H9 (cell line): ENCODE data around the gene TSPY10. TPM values are rescaled to one million over a fixed set of nuclear protein-coding genes. Genes with fewer than 3 reads are reported as not detected.
"Not testable (repeated sequence)": the region's sequence is repeated elsewhere in the genome, so short reads cannot be mapped to it uniquely, and the experiment has no call there.

ENCODE experiments used
- DNase-seq: peaks from one replicate; pipeline ENCODE4 v3.0.0-alpha.2; 2017
- H2AFZ ChIP-seq: one replicate; pipeline ENCODE4 v1.6.1; 2013; ENCODE audit warnings: mild to moderate bottlenecking, low read length, control low read depth, moderate library complexity
- H2AK5ac ChIP-seq: 2 replicates; pipeline ENCODE4 v1.6.1; 2013; ENCODE audit warnings: low read length, control low read depth, mixed read lengths; ENCODE audit not compliant: insufficient read length
- H2BK120ac ChIP-seq: one replicate; pipeline ENCODE4 v1.6.1; 2013; ENCODE audit warnings: low read depth, mild to moderate bottlenecking, low read length, control low read depth, inconsistent platforms; ENCODE audit not compliant: poor library complexity, severe bottlenecking
- H2BK12ac ChIP-seq: 2 replicates; pipeline ENCODE4 v1.6.1; 2013; ENCODE audit warnings: low read length, control low read depth, mixed read lengths, low read depth; ENCODE audit not compliant: insufficient read length
- H2BK15ac ChIP-seq: 2 replicates; pipeline ENCODE4 v1.6.1; 2013; ENCODE audit warnings: low read depth, low read length, control low read depth
- H2BK20ac ChIP-seq: one replicate; pipeline ENCODE4 v1.6.1; 2013; ENCODE audit warnings: low read depth, mild to moderate bottlenecking, low read length, control low read depth, inconsistent platforms; ENCODE audit not compliant: poor library complexity, severe bottlenecking
- H2BK5ac ChIP-seq: 2 replicates; pipeline ENCODE4 v1.6.1; 2013; ENCODE audit warnings: low read length, control low read depth, mixed read lengths; ENCODE audit not compliant: insufficient read length
- H3K14ac ChIP-seq: 2 replicates; pipeline ENCODE4 v1.6.1; 2013; ENCODE audit warnings: low read length, control low read depth; ENCODE audit not compliant: insufficient read depth
- H3K18ac ChIP-seq: 2 replicates; pipeline ENCODE4 v1.6.1; 2013; ENCODE audit warnings: low read depth, mild to moderate bottlenecking, mixed read lengths, low read length, control low read depth; ENCODE audit not compliant: insufficient read length
- H3K23ac ChIP-seq: 2 replicates; pipeline ENCODE4 v1.6.1; 2013; ENCODE audit warnings: low read length, control low read depth, mixed read lengths, low read depth; ENCODE audit not compliant: insufficient read length
- H3K23me2 ChIP-seq: 2 replicates; pipeline ENCODE4 v1.6.1; 2013; ENCODE audit warnings: low read depth, mild to moderate bottlenecking, mixed read lengths, low read length, control low read depth; ENCODE audit not compliant: insufficient read length, poor library complexity, severe bottlenecking
- H3K27ac ChIP-seq: 2 replicates; pipeline ENCODE4 v1.5.1; 2013; ENCODE audit warnings: low read length, control low read depth, mixed read lengths, low read depth; ENCODE audit not compliant: insufficient read length
- H3K27me3 ChIP-seq: 2 replicates; pipeline ENCODE4 v1.6.1; 2013; ENCODE audit warnings: low read length, control low read depth, inconsistent platforms; ENCODE audit not compliant: insufficient read depth
- H3K4ac ChIP-seq: 2 replicates; pipeline ENCODE4 v1.6.1; 2013; ENCODE audit warnings: low read depth, mild to moderate bottlenecking, control low read depth, inconsistent platforms, low read length, moderate library complexity
- H3K4me1 ChIP-seq: 2 replicates; pipeline ENCODE4 v1.6.1; 2013; ENCODE audit warnings: low read length, control low read depth, inconsistent platforms; ENCODE audit not compliant: insufficient read depth
- H3K4me2 ChIP-seq: 2 replicates; pipeline ENCODE4 v1.6.1; 2013; ENCODE audit warnings: low read length, control low read depth, mixed read lengths; ENCODE audit not compliant: insufficient read length, insufficient read depth
- H3K56ac ChIP-seq: 2 replicates; pipeline ENCODE4 v1.6.1; 2013; ENCODE audit warnings: low read depth, mild to moderate bottlenecking, mixed read lengths, low read length, control low read depth; ENCODE audit not compliant: insufficient read length
- H3K79me1 ChIP-seq: 2 replicates; pipeline ENCODE4 v1.6.1; 2013; ENCODE audit warnings: low read depth, mild to moderate bottlenecking, moderate library complexity, low read length, control low read depth, inconsistent platforms; ENCODE audit not compliant: insufficient read depth, poor library complexity, severe bottlenecking
- H3K79me2 ChIP-seq: 2 replicates; pipeline ENCODE4 v1.6.1; 2013; ENCODE audit warnings: low read length, control low read depth, inconsistent platforms; ENCODE audit not compliant: insufficient read depth
- H3K9ac ChIP-seq: 2 replicates; pipeline ENCODE4 v1.6.1; 2013; ENCODE audit warnings: low read length, control low read depth, mixed read lengths; ENCODE audit not compliant: insufficient read length; ENCODE audit errors: extremely low read depth
- H3K9me3 ChIP-seq: one replicate; pipeline ENCODE4 v1.6.1; 2013; ENCODE audit warnings: low read depth, low read length, inconsistent platforms; ENCODE audit not compliant: control insufficient read depth
- H3T11ph ChIP-seq: one replicate; pipeline ENCODE4 v1.6.1; 2013; ENCODE audit warnings: mild to moderate bottlenecking, low read length, control low read depth, inconsistent platforms
- H4K20me1 ChIP-seq: one replicate; pipeline ENCODE4 v1.6.1; 2013; ENCODE audit not compliant: control insufficient read depth, insufficient read length, insufficient read depth
- H4K5ac ChIP-seq: 2 replicates; pipeline ENCODE4 v1.6.1; 2013; ENCODE audit warnings: low read depth, mild to moderate bottlenecking, mixed read lengths, low read length, control low read depth; ENCODE audit not compliant: insufficient read length
- H4K8ac ChIP-seq: replicated peaks from 2 replicates; pipeline ENCODE4 v1.6.1; 2013; ENCODE audit warnings: low read length, control low read depth, mixed read lengths, low read depth; ENCODE audit not compliant: insufficient read length
- H4K91ac ChIP-seq: 2 replicates; pipeline ENCODE4 v1.6.1; 2013; ENCODE audit warnings: low read depth, mild to moderate bottlenecking, moderate library complexity, mixed read lengths, low read length, control low read depth; ENCODE audit not compliant: insufficient read length
- H3K27ac Mint-ChIP-seq, 3 experiments: 2 replicates in 2 of 3; 3 replicates in 1 of 3; pipeline ENCODE4 v1.8.0; 2020 to 2021; ENCODE audit warnings: mixed read lengths in 3 of 3, mild to moderate bottlenecking in 1 of 3, moderate library complexity in 1 of 3
- H3K27me3 Mint-ChIP-seq: 2 replicates; pipeline ENCODE4 v1.8.0; 2021; ENCODE audit warnings: low read depth, mild to moderate bottlenecking, moderate library complexity, mixed read lengths
- H3K36me3 Mint-ChIP-seq, 3 experiments: 2 replicates in 2 of 3; 3 replicates in 1 of 3; pipeline ENCODE4 v1.8.0; 2020 to 2021; ENCODE audit warnings: low read depth in 3 of 3, mixed read lengths in 3 of 3; ENCODE audit not compliant: insufficient read depth in 1 of 3
- H3K4me1 Mint-ChIP-seq, 2 experiments: 2 replicates each; pipeline ENCODE4 v1.8.0; 2020; ENCODE audit warnings: mixed read lengths in 2 of 2
- H3K4me3 Mint-ChIP-seq, 2 experiments: 2 replicates in 1 of 2; 3 replicates in 1 of 2; pipeline ENCODE4 v1.8.0; 2020 to 2021; ENCODE audit warnings: mild to moderate bottlenecking in 2 of 2, mixed read lengths in 2 of 2, moderate library complexity in 1 of 2
- H3K9me3 Mint-ChIP-seq, 2 experiments: 2 replicates in 1 of 2; 3 replicates in 1 of 2; pipeline ENCODE4 v1.8.0; 2020; ENCODE audit warnings: mild to moderate bottlenecking in 2 of 2, mixed read lengths in 2 of 2, moderate library complexity in 1 of 2
- WGBS: extraction: QIAGEN DNeasy Blood & Tissue Kit; methylation state at CpG from one replicate; pipeline ENCODE4 v1.1.7; 2013; ENCODE audit warnings: missing lambda C conversion rate, low lambda C conversion rate, mixed read lengths; ENCODE audit not compliant: insufficient read length; ENCODE audit errors: extremely low coverage; 5-methylcytosine and 5-hydroxymethylcytosine counted together
- total RNA-seq: library from RNA; stranded (reverse); gene quantifications from 2 replicates; pipeline ENCODE4 v1.2.1, GENCODE V29; 2021

The TSPY10 gene
- total RNA-seq, 1 experiment from 2014 or later: not detected

GRCh38 chrY:9504396-9504795 lies 23.3 kb upstream of the TSPY10 start:
- not testable (repeated sequence) for H2BK12ac ChIP-seq, H3T11ph ChIP-seq, H4K20me1 ChIP-seq, H2AK5ac ChIP-seq, H2AFZ ChIP-seq, H4K5ac ChIP-seq, H3K4me3 Mint-ChIP-seq, H3K4ac ChIP-seq, H3K27me3 Mint-ChIP-seq, H3K36me3 Mint-ChIP-seq, H3K9me3 Mint-ChIP-seq, H3K4me1 ChIP-seq, H3K4me2 ChIP-seq, H3K27ac Mint-ChIP-seq, H4K91ac ChIP-seq, H2BK20ac ChIP-seq, H3K56ac ChIP-seq, H3K4me1 Mint-ChIP-seq, H3K9ac ChIP-seq, H2BK120ac ChIP-seq, H2BK5ac ChIP-seq, DNase-seq, H3K27me3 ChIP-seq, H2BK15ac ChIP-seq, H3K79me1 ChIP-seq, H4K8ac ChIP-seq, H3K23ac ChIP-seq, H3K18ac ChIP-seq, H3K9me3 ChIP-seq, H3K79me2 ChIP-seq, H3K27ac ChIP-seq, H3K14ac ChIP-seq, H3K23me2 ChIP-seq
- no CpG with 5 or more reads among the region's 6 CpGs for WGBS

DNA sequence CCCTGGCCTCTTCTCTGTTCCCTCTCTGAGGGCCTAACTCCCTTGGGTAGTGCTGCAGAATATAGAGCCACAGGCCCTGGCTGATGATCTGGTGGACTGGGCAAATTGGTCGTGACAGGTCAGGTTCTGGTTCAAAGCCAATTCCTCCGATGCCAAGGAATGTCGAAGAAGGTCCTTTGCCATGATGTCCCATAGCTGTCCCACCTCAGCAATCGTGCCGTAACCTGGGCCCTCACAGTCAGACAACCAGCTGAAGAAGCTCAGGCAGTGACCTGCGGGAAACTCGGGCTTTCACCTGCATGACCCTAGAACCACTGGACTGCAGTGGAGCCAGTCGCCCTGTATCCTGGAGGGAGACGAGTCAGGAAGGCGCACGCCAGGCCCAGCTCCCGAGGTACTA lies 11.4 kb upstream of the TSPY10 start:
- H3K27me3 ChIP-seq, H2BK120ac ChIP-seq, H3K18ac ChIP-seq, H3K4me2 ChIP-seq, H3K56ac ChIP-seq, H3K79me2 ChIP-seq, H3K79me1 ChIP-seq, H3K9ac ChIP-seq, H2BK12ac ChIP-seq, H3K4ac ChIP-seq, H3K9me3 ChIP-seq, H2BK20ac ChIP-seq, H2AK5ac ChIP-seq, H3K9me3 Mint-ChIP-seq, H4K20me1 ChIP-seq, H2AFZ ChIP-seq, H2BK15ac ChIP-seq, DNase-seq, H3K4me1 ChIP-seq, H3K23me2 ChIP-seq, H3T11ph ChIP-seq, H4K5ac ChIP-seq, H3K4me1 Mint-ChIP-seq, H3K27ac Mint-ChIP-seq, H3K36me3 Mint-ChIP-seq, H4K91ac ChIP-seq, H2BK5ac ChIP-seq, H3K14ac ChIP-seq, H3K27me3 Mint-ChIP-seq, H3K23ac ChIP-seq, H3K4me3 Mint-ChIP-seq, H4K8ac ChIP-seq, H3K27ac ChIP-seq: not testable (repeated sequence)
- no CpG with 5 or more reads among the region's 12 CpGs for WGBS

Other genes starting within 250 kb of the TSPY10 start
- gene TSPY4, start 190.4 kb upstream of the TSPY10 start, total RNA-seq: not detected in 2 replicates
- gene TSPY8, start 170.1 kb upstream of the TSPY10 start, total RNA-seq: not detected in 2 replicates
- not detected in 2 replicates for gene TSPY3, start 129.5 kb upstream of the TSPY10 start, total RNA-seq
- not detected in 2 replicates for gene TSPY1, start 60.9 kb upstream of the TSPY10 start, total RNA-seq
- not detected in 2 replicates for gene TSPY9, start 40.6 kb upstream of the TSPY10 start, total RNA-seq